Cardiac fibroblast (primary cell): ENCODE measurements around the gene C2CD4C.

Source experiments
- DNase-seq, 2 donors: peaks; one replicate each; pipeline versions ENCODE4 v3.0.0 to v3.0.0-alpha.2; 2010; ENCODE audit warnings: low read depth in 2 of 2
- H3K4me3 ChIP-seq, 2 donors: replicated peaks in 1 of 2; 1 replicate in 1 of 2; 2 replicates in 1 of 2; pipeline ENCODE4 v1.5.1; 2011; ENCODE audit warnings: low read depth in 2 of 2, low read length in 2 of 2, mild to moderate bottlenecking in 2 of 2, moderate library complexity in 1 of 2
- CTCF ChIP-seq: IDR thresholded peaks from one replicate; pipeline ENCODE4 v1.5.1; 2011; ENCODE audit warnings: low read depth, mild to moderate bottlenecking, low read length, inconsistent platforms

Gene C2CD4C

GRCh38 chr19:405121-405965, 3.6 kb downstream of the C2CD4C start:
- no peak for DNase-seq
- TF ChIP-seq CTCF, result no peak
- no peak overlapping the region for H3K4me3 ChIP-seq

DNA sequence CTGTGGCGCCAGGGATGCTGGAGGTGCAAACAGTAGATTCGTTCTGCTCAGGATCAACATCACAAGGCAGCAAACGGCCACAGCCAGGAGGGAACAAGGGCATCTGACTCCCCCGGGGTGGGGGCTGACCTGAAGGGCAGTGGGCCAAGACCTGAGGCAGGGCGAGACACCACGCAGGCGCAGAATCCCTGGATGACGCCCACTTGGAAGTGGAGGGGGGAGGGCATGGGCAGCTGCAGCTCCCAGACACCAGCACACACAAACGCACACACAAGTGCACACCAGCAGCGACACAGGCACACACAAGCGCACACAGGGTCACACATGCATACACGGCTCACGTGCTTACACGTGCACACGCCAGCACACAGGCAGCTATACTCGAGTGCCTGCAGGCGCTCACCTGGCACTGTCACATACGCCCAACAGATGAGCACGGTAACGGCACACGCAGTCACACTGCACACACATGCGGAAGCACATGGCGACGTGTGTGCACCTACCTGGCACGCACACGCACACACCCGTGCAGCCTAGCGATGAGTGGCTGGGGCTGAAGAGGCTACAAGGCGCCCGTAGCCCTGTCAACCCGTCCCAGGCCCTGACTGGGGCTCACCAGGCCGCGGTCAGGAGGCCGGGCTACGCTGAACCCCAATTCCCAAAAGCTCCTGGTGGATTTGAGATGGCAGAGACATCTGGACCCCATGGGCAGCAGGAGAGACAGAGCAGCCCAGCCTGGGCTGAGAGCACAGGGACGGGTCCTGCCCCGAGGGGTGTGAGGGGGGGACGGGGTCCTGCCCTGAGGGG, 5.5 kb downstream of the C2CD4C start:
- DNase-seq, result no peak

GRCh38 chr19:402786-403185, 6.2 kb downstream of the C2CD4C start:
- no peak overlapping the region for H3K4me3 ChIP-seq
- DNase-seq, result no peak
- no peak for TF ChIP-seq CTCF

More for the DNA sequence above, 5.5 kb downstream of the C2CD4C start:
- no peak for TF ChIP-seq CTCF
- H3K4me3 ChIP-seq, result no peak overlapping the region

GRCh38 chr19:401866-402511, 7.0 kb downstream of the C2CD4C start:
- DNase-seq, result no peak
- no peak for TF ChIP-seq CTCF
- no peak overlapping the region for H3K4me3 ChIP-seq

- TF ChIP-seq CTCF, result no peak
- DNase-seq, result no peak
Observed at GRCh38 chr19:400976-401865, 7.7 kb downstream of the C2CD4C start.

DNA sequence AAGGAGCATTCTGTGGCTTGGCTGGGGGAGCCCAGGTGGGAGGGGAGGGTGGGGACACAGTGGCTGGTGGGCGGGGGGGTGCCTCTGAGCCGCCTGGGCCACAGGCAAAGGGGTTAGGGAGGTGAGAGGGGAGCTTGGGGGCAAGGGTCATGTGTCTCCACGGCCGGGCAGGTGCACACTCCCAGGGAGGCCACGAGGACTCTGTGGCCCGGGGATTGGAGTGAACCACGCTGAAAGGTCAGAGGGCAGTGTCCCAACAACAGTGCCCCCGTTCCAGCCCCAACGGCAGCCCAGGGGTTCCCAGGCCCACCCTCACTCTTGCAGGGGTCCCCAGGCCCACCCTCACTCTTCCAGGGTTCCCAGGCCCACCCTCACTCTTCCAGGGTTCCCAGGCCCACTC, 9.6 kb downstream of the C2CD4C start:
- TF ChIP-seq CTCF, result no peak
- no peak for DNase-seq
- no peak overlapping the region for H3K4me3 ChIP-seq

More at GRCh38 chr19:400976-401865, 7.7 kb downstream of the C2CD4C start:
- no peak overlapping the region for H3K4me3 ChIP-seq
